ENCODE data around the gene CNDP1.

CNDP1 gene

DNA sequence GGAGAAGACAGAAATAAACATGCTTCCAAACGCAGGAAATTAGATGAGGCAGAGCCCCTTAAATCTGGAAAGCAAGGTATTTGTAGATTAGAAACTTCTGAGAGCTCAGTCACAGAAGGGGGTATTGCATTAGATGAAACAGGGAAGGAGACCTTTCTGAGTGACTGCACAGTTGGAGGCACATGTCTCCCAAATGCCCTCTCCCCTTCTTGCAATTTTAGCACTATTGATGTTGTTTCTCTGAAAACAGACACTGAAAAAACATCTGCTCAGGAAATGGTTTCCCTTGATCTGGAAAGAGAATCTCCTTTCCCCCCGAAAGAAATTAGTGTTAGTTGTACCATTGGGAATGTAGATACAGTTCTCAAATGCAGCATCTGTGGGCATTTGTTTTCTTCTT lies 96.9 kb downstream of the CNDP1 start:
- Histone ChIP-seq H3K9me3 (ENCODE audit: control extremely low read depth in 1 of 5, control insufficient read depth in 4 of 5, insufficient read depth in 2 of 5, low read depth in 1 of 5, low read length in 4 of 5) (no peaks in the 10 kb centered on the region), H3K36me3 (ENCODE audit: control insufficient read depth in 4 of 4, insufficient read depth in 4 of 4, low read length in 3 of 4) (peaks cover 0 to 10% (median 3%) of the 10 kb centered on the region in 4 experiments), H3K27me3 (replicated peaks in 2 of 5; ENCODE audit: control insufficient read depth in 4 of 5, insufficient read depth in 5 of 5, low read length in 4 of 5) (no peaks in the 10 kb centered on the region), H3K4me1 (ENCODE audit: control extremely low read depth in 1 of 4, control insufficient read depth in 4 of 4, insufficient read depth in 4 of 4, low read length in 3 of 4) (peaks cover 16 to 30% (median 24%) of the 10 kb centered on the region in 4 experiments), H3K27ac (ENCODE audit: insufficient read depth in 1 of 2, low read depth in 1 of 2, low read length in 2 of 2, poor library complexity in 1 of 2, severe bottlenecking in 2 of 2) (no peak overlapping the region), H3K4me3 (ENCODE audit: control insufficient read depth in 1 of 7, extremely low read depth in 1 of 7, insufficient read depth in 4 of 7, low read depth in 2 of 7, low read length in 6 of 7) (peak overlapping the region in 4 of 7 experiments; percentile 8 to 46 (median 36))
- WGBS (ENCODE audit: insufficient coverage) = 71% methylated on average over 1 of the region's 2 CpGs
- ChIA-PET POLR2A (no interaction called here), CTCF (no interaction called here)
- no peak for DNase-seq

DNA sequence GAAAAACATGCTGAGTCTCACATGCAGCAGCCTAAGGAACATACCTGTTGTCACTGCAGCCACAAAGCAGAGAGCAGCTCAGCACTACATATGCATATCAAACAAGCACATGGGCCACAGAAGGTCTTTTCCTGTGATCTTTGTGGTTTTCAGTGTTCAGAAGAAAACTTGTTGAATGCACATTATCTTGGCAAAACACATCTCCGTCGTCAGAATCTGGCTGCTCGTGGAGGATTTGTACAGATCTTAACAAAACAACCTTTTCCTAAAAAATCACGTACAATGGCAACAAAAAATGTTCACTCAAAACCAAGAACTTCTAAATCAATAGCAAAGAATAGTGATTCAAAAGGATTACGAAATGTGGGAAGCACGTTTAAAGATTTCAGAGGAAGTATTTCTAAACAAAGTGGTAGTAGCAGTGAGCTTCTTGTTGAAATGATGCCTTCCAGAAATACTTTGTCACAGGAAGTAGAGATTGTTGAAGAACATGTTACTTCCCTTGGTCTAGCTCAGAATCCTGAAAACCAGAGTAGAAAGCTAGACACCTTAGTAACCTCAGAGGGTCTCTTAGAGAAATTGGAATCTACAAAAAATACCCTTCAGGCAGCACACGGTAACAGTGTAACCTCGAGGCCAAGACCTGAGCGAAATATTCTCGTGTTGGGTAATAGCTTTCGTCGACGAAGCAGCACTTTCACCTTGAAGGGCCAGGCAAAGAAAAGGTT lies 97.5 kb downstream of the CNDP1 start:
- H3K27ac ChIP-seq (ENCODE audit: insufficient read depth in 1 of 2, low read depth in 1 of 2, low read length in 2 of 2, poor library complexity in 1 of 2, severe bottlenecking in 2 of 2) = no peak overlapping the region
- CTCF ChIA-PET = interaction anchor here (1.0 kb wide), 1 partner anchor 12 kb away, joined by 3 read pairs; no protein-coding TSS in a partner anchor
- no peaks in the 10 kb centered on the region for H3K9me3 ChIP-seq (ENCODE audit: control extremely low read depth in 1 of 5, control insufficient read depth in 4 of 5, insufficient read depth in 2 of 5, low read depth in 1 of 5, low read length in 4 of 5)
- no peaks in the 10 kb centered on the region for H3K27me3 ChIP-seq (replicated peaks in 2 of 5; ENCODE audit: control insufficient read depth in 4 of 5, insufficient read depth in 5 of 5, low read length in 4 of 5)
- peak; percentile 34 to 80 (median 66) for DNase-seq
- POLR2A ChIA-PET = no interaction called here
- H3K36me3 ChIP-seq (ENCODE audit: control insufficient read depth in 4 of 4, insufficient read depth in 4 of 4, low read length in 3 of 4) = peaks cover 0 to 10% (median 3%) of the 10 kb centered on the region in 4 experiments
- H3K4me1 ChIP-seq (ENCODE audit: control extremely low read depth in 1 of 4, control insufficient read depth in 4 of 4, insufficient read depth in 4 of 4, low read length in 3 of 4) = peaks cover 16 to 30% (median 24%) of the 10 kb centered on the region in 4 experiments
- peak overlapping the region in 5 of 7 experiments; percentile 8 to 54 (median 46) for H3K4me3 ChIP-seq (ENCODE audit: control insufficient read depth in 1 of 7, extremely low read depth in 1 of 7, insufficient read depth in 4 of 7, low read depth in 2 of 7, low read length in 6 of 7)
- 77% methylated on average over 8 of the region's 13 CpGs for WGBS (ENCODE audit: insufficient coverage)

DNA sequence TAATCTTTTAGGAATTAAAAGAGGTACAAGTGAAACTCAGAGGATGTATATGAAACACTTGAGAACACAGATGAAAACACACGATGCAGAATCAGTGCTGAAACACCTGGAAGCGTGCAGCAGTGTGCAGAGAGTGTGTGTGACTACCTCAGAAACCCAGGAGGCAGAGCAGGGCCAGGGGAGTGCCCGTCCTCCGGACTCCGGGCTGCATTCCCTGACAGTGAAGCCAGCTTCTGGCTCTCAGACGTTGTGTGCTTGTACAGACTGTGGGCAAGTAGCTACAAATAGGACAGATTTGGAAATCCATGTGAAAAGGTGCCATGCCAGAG lies 98.0 kb downstream of the CNDP1 start:
- DNase-seq = no peak
- Histone ChIP-seq H3K27me3 (replicated peaks in 2 of 5; ENCODE audit: control insufficient read depth in 4 of 5, insufficient read depth in 5 of 5, low read length in 4 of 5) (no peaks in the 10 kb centered on the region), H3K27ac (ENCODE audit: insufficient read depth in 1 of 2, low read depth in 1 of 2, low read length in 2 of 2, poor library complexity in 1 of 2, severe bottlenecking in 2 of 2) (no peak overlapping the region), H3K4me1 (ENCODE audit: control extremely low read depth in 1 of 4, control insufficient read depth in 4 of 4, insufficient read depth in 4 of 4, low read length in 3 of 4) (peaks cover 17 to 33% (median 24%) of the 10 kb centered on the region in 4 experiments), H3K36me3 (ENCODE audit: control insufficient read depth in 4 of 4, insufficient read depth in 4 of 4, low read length in 3 of 4) (peaks cover 0 to 10% (median 3%) of the 10 kb centered on the region in 4 experiments), H3K4me3 (ENCODE audit: control insufficient read depth in 1 of 7, extremely low read depth in 1 of 7, insufficient read depth in 4 of 7, low read depth in 2 of 7, low read length in 6 of 7) (peak overlapping the region in 1 of 7 experiments; percentile 46), H3K9me3 (ENCODE audit: control extremely low read depth in 1 of 5, control insufficient read depth in 4 of 5, insufficient read depth in 2 of 5, low read depth in 1 of 5, low read length in 4 of 5) (no peaks in the 10 kb centered on the region)
- ChIA-PET POLR2A (no interaction called here), CTCF (interaction anchor here (1.0 kb wide), 1 partner anchor 12 kb away, joined by 3 read pairs; no protein-coding TSS in a partner anchor)
- WGBS (ENCODE audit: insufficient coverage) = 92% methylated on average over 6 of the region's 6 CpGs

DNA sequence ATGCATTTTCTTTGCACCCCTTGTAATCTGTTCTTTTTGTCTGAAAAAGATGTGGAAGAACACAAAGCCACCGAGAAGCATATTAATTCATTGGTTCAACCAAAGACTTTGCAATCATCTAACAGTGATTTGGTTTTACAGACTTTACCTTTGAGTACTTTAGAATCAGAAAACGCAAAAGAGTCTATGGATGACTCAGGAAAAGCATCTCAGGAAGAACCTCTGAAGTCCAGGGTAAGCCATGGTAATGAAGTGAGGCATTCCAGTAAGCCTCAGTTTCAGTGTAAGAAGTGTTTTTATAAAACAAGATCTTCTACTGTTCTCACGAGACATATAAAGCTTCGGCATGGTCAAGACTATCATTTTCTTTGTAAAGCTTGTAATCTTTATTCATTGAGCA lies 98.6 kb downstream of the CNDP1 start:
- no peak overlapping the region for H3K27ac ChIP-seq (ENCODE audit: insufficient read depth in 1 of 2, low read depth in 1 of 2, low read length in 2 of 2, poor library complexity in 1 of 2, severe bottlenecking in 2 of 2)
- ChIA-PET POLR2A (no interaction called here), CTCF (interaction anchor here (1.9 kb wide), 1 partner anchor 17 kb away, joined by 5 read pairs; no protein-coding TSS in a partner anchor)
- H3K27me3 ChIP-seq (replicated peaks in 2 of 5; ENCODE audit: control insufficient read depth in 4 of 5, insufficient read depth in 5 of 5, low read length in 4 of 5) = no peaks in the 10 kb centered on the region
- no peak for DNase-seq
- no peaks in the 10 kb centered on the region for H3K9me3 ChIP-seq (ENCODE audit: control extremely low read depth in 1 of 5, control insufficient read depth in 4 of 5, insufficient read depth in 2 of 5, low read depth in 1 of 5, low read length in 4 of 5)
- 100% methylated on average over 3 of the region's 4 CpGs for WGBS (ENCODE audit: insufficient coverage)
- peaks cover 17 to 39% (median 24%) of the 10 kb centered on the region in 4 experiments for H3K4me1 ChIP-seq (ENCODE audit: control extremely low read depth in 1 of 4, control insufficient read depth in 4 of 4, insufficient read depth in 4 of 4, low read length in 3 of 4)
- no peak overlapping the region for H3K4me3 ChIP-seq (ENCODE audit: control insufficient read depth in 1 of 7, extremely low read depth in 1 of 7, insufficient read depth in 4 of 7, low read depth in 2 of 7, low read length in 6 of 7)
- peaks cover 0 to 10% (median 3%) of the 10 kb centered on the region in 4 experiments for H3K36me3 ChIP-seq (ENCODE audit: control insufficient read depth in 4 of 4, insufficient read depth in 4 of 4, low read length in 3 of 4)

DNA sequence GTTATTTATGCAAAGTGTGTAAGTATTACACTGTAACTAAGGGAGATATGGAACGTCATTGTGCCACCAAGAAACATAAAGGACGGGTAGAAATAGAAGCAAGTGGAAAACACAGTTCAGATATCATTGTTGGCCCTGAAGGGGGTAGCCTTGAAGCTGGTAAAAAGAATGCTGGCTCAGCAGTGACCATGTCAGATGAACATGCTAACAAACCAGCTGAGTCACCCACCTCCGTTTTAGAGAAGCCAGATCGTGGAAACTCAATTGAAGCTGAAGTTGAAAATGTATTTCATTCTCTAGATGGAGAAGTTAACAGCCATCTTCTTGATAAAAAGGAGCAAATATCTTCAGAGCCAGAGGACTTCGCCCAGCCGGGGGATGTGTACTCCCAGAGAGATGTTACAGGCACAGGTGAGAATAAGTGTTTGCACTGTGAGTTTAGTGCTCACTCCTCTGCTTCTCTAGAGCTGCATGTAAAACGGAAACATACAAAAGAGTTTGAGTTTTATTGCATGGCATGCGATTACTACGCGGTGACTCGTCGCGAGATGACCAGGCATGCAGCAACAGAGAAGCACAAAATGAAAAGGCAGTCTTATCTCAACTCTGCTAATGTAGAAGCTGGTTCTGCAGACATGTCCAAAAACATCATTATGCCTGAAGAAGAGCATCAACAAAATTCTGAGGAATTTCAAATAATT lies 99.5 kb downstream of the CNDP1 start:
- Histone ChIP-seq H3K36me3 (ENCODE audit: control insufficient read depth in 4 of 4, insufficient read depth in 4 of 4, low read length in 3 of 4) (peaks cover 0 to 10% (median 3%) of the 10 kb centered on the region in 4 experiments), H3K9me3 (ENCODE audit: control extremely low read depth in 1 of 5, control insufficient read depth in 4 of 5, insufficient read depth in 2 of 5, low read depth in 1 of 5, low read length in 4 of 5) (no peaks in the 10 kb centered on the region), H3K4me1 (ENCODE audit: control extremely low read depth in 1 of 4, control insufficient read depth in 4 of 4, insufficient read depth in 4 of 4, low read length in 3 of 4) (peaks cover 17 to 39% (median 24%) of the 10 kb centered on the region in 4 experiments), H3K27me3 (replicated peaks in 2 of 5; ENCODE audit: control insufficient read depth in 4 of 5, insufficient read depth in 5 of 5, low read length in 4 of 5) (no peaks in the 10 kb centered on the region), H3K4me3 (ENCODE audit: control insufficient read depth in 1 of 7, extremely low read depth in 1 of 7, insufficient read depth in 4 of 7, low read depth in 2 of 7, low read length in 6 of 7) (no peak overlapping the region), H3K27ac (ENCODE audit: insufficient read depth in 1 of 2, low read depth in 1 of 2, low read length in 2 of 2, poor library complexity in 1 of 2, severe bottlenecking in 2 of 2) (no peak overlapping the region)
- 82% methylated on average over 13 of the region's 13 CpGs for WGBS (ENCODE audit: insufficient coverage)
- POLR2A ChIA-PET = no interaction called here
- CTCF ChIA-PET = interaction anchor here (1.0 to 1.9 kb wide), 2 partner anchors 10 to 16 kb away, joined by 3 to 5 read pairs; no protein-coding TSS in a partner anchor
- peak; percentile 39 to 78 (median 72) for DNase-seq

- CTCF ChIA-PET = no interaction called here
- H3K4me3 ChIP-seq (ENCODE audit: control insufficient read depth in 1 of 7, extremely low read depth in 1 of 7, insufficient read depth in 4 of 7, low read depth in 2 of 7, low read length in 6 of 7) = no peak overlapping the region
Measured at GRCh38 chr18:74635224-74635975, 101.1 kb downstream of the CNDP1 start.

More at GRCh38 chr18:74635224-74635975, 101.1 kb downstream of the CNDP1 start:
- H3K27ac ChIP-seq (ENCODE audit: insufficient read depth in 1 of 2, low read depth in 1 of 2, low read length in 2 of 2, poor library complexity in 1 of 2, severe bottlenecking in 2 of 2) = no peak overlapping the region
- H3K27me3 ChIP-seq (replicated peaks in 2 of 5; ENCODE audit: control insufficient read depth in 4 of 5, insufficient read depth in 5 of 5, low read length in 4 of 5) = no peaks in the 10 kb centered on the region
- H3K9me3 ChIP-seq (ENCODE audit: control extremely low read depth in 1 of 5, control insufficient read depth in 4 of 5, insufficient read depth in 2 of 5, low read depth in 1 of 5, low read length in 4 of 5) = no peaks in the 10 kb centered on the region
- POLR2A ChIA-PET = no interaction called here
- H3K4me1 ChIP-seq (ENCODE audit: control extremely low read depth in 1 of 4, control insufficient read depth in 4 of 4, insufficient read depth in 4 of 4, low read length in 3 of 4) = peaks cover 17 to 39% (median 24%) of the 10 kb centered on the region in 4 experiments
- peaks cover 0 to 10% (median 3%) of the 10 kb centered on the region in 4 experiments for H3K36me3 ChIP-seq (ENCODE audit: control insufficient read depth in 4 of 4, insufficient read depth in 4 of 4, low read length in 3 of 4)
- DNase-seq = no peak
- WGBS (ENCODE audit: insufficient coverage) = 99% methylated on average over 14 of the region's 15 CpGs
